ENCODE measurements around the gene SCAF1. TPM values are rescaled to one million over a fixed set of nuclear protein-coding genes. Genes with fewer than 3 reads are reported as not detected.

Gene SCAF1
- total and polyA plus RNA-seq, 9 of the 15 experiments (the other 6 are each of a cell fraction or from before 2014, with no cell fraction given), result 0.20 to 79.0 (median 4.9) TPM

- TF ChIP-seq NR2C2 (CRISPR knock-in tag; IDR thresholded peaks at IDR 0.05), result no peak
- TF ChIP-seq NR2C2 (tag; IDR thresholded peaks at IDR 0.05), result peak; percentile 44; the same call in 1 of the 2 replicates
- no peak for TF ChIP-seq ATF1 (CRISPR knock-in tag; IDR thresholded peaks at IDR 0.05)
- 0 out of 2 replicates have a peak, but pooled peaks have one; percentile 21 for TF ChIP-seq ATF1 (tag; IDR thresholded peaks at IDR 0.05)
- peak; percentile 62 for TF ChIP-seq L3MBTL2 (IDR thresholded peaks at IDR 0.05)
- TF ChIP-seq ZNF740 (CRISPR knock-in tag; IDR thresholded peaks at IDR 0.05), result no peak
- no peak for TF ChIP-seq ZNF740 (tag; IDR thresholded peaks at IDR 0.05)
- no peak for TF ChIP-seq MTA1 (IDR thresholded peaks at IDR 0.05; ENCODE audit: borderline replicate concordance)
- TF ChIP-seq KLF1 (tag; IDR thresholded peaks at IDR 0.05), result no peak
- TF ChIP-seq RCOR1 (IDR thresholded peaks at IDR 0.05; ENCODE audit: borderline replicate concordance in 1 of 2, low read depth in 2 of 2, low read length in 2 of 2), result peak in 1 of 2 experiments; percentile 12; a peak in 1 of 4 replicates
- TF ChIP-seq ZNF253 (CRISPR knock-in tag; conservative IDR thresholded peaks at IDR 0.05), result no peak
- peak; percentile 78 to 81; a peak in 3 of 4 replicates for TF ChIP-seq KDM1A (IDR thresholded peaks at IDR 0.05)
- TF ChIP-seq ZNF507 (tag; conservative IDR thresholded peaks at IDR 0.05), result no peak
- TF ChIP-seq TRIM25 (IDR thresholded peaks at IDR 0.05; ENCODE audit: borderline replicate concordance), result no peak
- no peak for TF ChIP-seq TARDBP (IDR thresholded peaks at IDR 0.05)
- TF ChIP-seq ESRRA (IDR thresholded peaks at IDR 0.05; ENCODE audit: borderline replicate concordance, low read depth), result peak; percentile 37; the same call in 1 of the 2 replicates
- TF ChIP-seq ZNF174 (CRISPR knock-in tag; IDR thresholded peaks at IDR 0.05), result no peak
- no peak for TF ChIP-seq TCF15 (CRISPR knock-in tag; IDR thresholded peaks at IDR 0.05)
- no peak for TF ChIP-seq SMARCE1 (IDR thresholded peaks at IDR 0.05)
- no peak for TF ChIP-seq ZNF24 (IDR thresholded peaks at IDR 0.05)
- no peak for TF ChIP-seq BDP1 (IDR thresholded peaks at IDR 0.05; ENCODE audit: insufficient read depth, insufficient read length)
- no peak for TF ChIP-seq TAF9B (IDR thresholded peaks at IDR 0.05; ENCODE audit: partially characterized antibody)
- TF ChIP-seq SRSF7 (optimal IDR thresholded peaks at IDR 0.05; ENCODE audit: low read depth, low read length), result no peak
Measured at GRCh38 chr19:49680421-49681351, 38.7 kb downstream of the SCAF1 start (continued).

Data from K562 (cell line).